HG03280 (cell line): ENCODE measurements around the gene SYCE1L.
"Not testable (repeated sequence)": the region's sequence is repeated elsewhere in the genome, so short reads cannot be mapped to it uniquely, and the experiment has no call there.

Source experiments
- ATAC-seq: cut with Tn5 transposase; IDR thresholded peaks from one replicate; pipeline ENCODE4 v1.9.1; 2021; ENCODE audit warnings: mild to moderate bottlenecking, moderate library complexity; ENCODE audit not compliant: unreplicated experiment

The SYCE1L gene

DNA sequence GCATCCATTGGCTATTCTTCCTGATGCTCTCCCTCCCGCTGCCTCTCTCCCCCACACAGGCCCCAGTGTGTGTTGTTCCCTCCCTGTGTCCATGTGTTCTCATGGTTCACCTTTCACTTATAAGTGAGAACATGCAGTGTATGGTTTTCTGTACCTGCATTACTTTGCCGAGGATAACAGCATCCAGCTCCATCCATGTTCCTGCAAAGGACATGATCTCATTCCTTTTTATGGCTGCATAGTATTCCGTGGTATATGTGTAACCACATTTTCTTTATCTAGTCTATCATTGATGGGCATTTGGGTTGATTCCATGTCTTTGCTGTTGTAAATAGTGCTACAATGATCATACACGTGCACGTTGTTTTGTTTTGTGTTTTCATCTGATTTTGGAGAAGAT is 43.3 kb downstream of the SYCE1L start:
- not testable (repeated sequence) for ATAC-seq

DNA sequence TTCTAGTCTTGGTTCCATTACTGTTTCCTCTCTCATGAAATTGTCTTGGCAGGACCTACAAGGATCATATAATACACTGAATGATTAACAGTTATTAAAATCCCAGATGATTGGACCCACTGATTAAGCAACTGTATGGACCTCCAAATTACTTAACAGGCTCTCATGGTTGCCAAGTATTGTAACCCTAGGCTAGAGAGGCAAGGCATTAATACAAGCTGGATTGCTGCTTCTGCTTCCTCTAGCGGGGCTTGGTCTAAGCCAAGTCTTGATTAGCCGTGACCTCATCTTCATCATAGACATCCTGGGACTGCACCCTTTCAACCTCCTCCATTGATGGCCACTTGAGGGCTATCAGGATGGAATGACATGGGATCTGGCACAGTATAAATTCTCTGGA is 46.9 kb downstream of the SYCE1L start:
- ATAC-seq: no peak

DNA sequence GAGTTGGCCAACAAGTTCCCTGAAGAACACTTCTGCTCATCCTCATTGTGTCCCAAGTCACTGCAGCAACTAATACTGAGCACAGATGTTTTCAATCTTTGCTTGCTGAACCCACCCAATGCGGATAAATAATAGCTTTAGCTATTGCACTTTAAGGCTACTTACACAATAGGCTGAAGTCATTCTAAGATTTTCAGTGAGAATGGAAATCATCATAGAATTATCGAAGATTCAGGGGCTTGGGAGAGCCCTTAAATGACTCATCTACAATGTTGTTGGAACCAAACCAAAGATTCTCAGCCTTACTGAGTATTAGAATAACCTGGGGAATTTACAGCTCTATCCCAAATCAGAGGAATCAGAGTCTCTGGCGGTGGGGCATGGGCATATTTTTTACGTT is 51.2 kb downstream of the SYCE1L start:
- ATAC-seq: no peak
